ENCODE measurements around the gene ATP2C2.

The ATP2C2 gene

DNA sequence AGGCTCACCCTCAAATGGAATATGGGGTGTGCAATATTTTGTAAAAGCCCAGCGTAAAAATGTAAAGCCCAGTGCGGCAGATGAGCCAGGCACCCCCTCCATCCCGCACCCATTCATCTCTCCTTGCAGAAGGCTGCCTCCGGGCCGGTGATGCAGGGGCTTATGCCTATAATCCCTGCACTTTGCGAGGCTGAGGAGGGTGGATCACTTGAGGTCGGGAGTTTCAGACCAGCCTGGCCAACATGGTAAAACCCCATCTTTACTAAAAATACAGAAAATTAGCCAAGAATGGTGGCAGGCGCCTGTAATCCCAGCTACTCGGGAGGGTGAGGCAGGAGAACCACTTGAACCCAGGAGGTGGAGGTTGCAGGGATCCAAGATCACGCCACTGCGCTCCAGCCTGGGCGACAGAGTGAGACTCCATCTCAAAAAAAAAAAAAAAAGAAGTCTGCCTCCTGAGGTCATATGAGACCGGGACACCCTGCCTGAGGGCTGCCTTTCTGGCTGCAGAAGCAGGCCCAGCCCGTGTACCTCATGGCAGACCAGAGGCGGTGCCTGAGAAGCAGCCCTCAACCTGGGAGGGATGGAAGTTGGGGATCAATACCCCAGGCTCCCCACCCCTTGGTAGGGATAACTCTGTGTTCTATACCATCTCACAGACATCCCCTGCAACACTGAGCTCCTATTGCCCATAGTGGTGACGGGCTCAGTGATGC is 17.5 kb upstream of the ATP2C2 start:
- DNase-seq: no peak
- TF ChIP-seq GATA1 (IDR thresholded peaks at IDR 0.05; ENCODE audit: low read depth, low read length) (no peak), POLR2A (IDR thresholded peaks at IDR 0.05; ENCODE audit: low read length) (no peak)

DNA sequence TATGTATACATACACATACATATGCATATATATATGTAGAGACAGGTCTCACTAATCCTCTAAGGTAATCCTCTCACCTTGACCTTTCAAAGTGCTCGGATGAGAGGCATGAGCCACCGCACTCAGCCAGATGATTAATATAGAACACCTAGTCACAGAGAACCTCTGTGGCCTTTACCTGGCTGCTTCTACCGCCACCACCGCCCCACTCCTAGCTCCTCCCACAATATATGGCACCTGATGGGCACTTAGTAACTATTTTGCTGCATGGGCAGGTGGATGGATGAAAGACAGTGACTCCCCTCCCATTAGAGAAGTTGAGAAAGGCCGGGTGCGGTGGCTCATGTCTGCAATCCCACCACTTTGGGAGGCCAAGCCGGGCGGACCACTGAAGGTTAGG is 16.7 kb upstream of the ATP2C2 start:
- no peak for DNase-seq
- no peak for TF ChIP-seq POLR2A (IDR thresholded peaks at IDR 0.05; ENCODE audit: low read length)
- no peak for TF ChIP-seq GATA1 (IDR thresholded peaks at IDR 0.05; ENCODE audit: low read depth, low read length)

DNA sequence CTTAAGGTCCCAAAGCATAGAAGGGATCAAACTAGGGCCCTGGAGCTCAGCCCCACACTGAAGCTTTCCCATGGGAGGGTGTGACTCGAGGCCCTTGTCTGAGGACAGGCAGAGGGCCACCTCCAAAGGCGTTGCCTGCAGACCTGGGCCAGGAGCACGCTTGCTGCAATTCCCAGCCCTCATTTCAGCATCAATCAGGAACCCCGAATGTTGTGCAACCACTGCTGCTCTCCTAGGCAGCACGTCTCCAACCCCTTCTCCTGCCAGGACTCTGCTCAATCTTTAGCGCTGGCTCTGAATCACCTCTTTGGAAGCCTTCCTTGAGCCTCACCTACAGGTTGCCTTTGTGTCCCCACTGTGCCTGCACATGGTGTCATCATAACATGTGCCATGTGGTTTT is 14.0 kb upstream of the ATP2C2 start:
- TF ChIP-seq GATA1 (IDR thresholded peaks at IDR 0.05; ENCODE audit: low read depth, low read length): no peak
- TF ChIP-seq POLR2A (IDR thresholded peaks at IDR 0.05; ENCODE audit: low read length): no peak
- DNase-seq: no peak

DNA sequence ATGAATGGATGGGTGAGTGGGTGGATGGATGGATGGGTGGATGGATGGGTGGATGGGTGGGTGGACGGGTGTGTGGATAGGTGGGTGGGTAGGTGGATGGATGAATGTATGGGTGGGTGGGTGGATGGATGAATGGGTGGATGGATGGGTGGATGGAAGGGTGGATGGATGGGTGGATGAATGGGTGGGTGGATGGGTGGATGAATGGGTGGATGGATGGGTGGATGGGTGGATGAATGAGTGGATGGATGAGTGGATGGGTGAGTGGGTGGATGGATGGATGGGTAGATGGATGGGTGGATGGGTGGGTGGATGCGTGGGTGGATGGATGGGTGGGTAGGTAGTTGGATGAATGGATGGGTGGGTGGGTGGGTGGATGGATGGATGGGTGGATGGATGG is 13.2 kb upstream of the ATP2C2 start:
- TF ChIP-seq POLR2A (IDR thresholded peaks at IDR 0.05; ENCODE audit: low read length): no peak
- no peak for TF ChIP-seq GATA1 (IDR thresholded peaks at IDR 0.05; ENCODE audit: low read depth, low read length)

DNA sequence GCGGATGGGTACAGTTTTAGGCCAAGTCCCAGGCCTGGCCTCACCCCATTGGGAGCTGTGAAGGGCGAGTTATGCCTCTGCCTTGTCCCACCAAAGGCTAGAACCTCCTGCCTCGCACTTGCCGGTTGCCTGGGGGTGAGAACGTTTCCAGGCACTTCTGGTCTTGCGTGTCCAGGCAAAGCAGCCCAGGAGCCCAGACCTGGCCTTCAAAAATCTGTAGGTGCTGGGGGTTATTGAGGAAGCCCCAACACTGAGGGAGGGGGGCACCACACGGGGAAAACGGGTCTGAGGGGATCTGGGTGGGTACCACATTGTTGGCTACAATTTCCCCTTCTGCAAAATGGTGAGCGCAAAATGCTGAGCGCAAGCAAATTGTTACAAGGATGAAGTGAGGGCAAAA is 12.2 kb upstream of the ATP2C2 start:
- TF ChIP-seq POLR2A (IDR thresholded peaks at IDR 0.05; ENCODE audit: low read length) (no peak), GATA1 (IDR thresholded peaks at IDR 0.05; ENCODE audit: low read depth, low read length) (no peak)
- no peak for DNase-seq

More for the DNA sequence above, 13.2 kb upstream of the ATP2C2 start:
- no peak for DNase-seq

DNA sequence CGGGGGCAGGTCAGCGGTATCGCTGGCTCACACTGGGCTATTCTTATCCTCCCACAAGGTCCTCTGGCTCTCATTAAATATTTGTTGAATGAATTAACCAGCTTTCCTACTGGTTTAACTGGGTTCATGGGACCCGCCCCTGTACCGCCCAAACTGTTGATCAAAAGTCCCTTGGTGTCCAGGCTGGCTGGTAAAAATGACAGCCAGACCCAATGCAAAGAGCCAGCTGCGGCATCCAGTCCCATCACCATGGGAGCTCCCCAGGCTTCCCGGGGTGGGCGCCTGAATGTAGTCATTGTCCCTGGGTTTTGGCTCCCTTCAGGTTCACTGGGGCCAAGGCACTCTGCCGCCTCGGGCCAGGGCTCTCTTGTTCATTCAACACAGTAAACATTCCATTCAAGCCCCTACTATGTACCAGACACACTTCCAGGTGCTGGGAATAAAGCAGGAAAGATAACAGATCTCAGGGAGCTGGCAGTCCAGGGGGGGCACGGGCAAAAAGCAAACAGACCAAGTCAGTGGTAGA is 11.7 kb upstream of the ATP2C2 start:
- TF ChIP-seq POLR2A (IDR thresholded peaks at IDR 0.05; ENCODE audit: low read length) (no peak), GATA1 (IDR thresholded peaks at IDR 0.05; ENCODE audit: low read depth, low read length) (no peak)
- DNase-seq: no peak

DNA sequence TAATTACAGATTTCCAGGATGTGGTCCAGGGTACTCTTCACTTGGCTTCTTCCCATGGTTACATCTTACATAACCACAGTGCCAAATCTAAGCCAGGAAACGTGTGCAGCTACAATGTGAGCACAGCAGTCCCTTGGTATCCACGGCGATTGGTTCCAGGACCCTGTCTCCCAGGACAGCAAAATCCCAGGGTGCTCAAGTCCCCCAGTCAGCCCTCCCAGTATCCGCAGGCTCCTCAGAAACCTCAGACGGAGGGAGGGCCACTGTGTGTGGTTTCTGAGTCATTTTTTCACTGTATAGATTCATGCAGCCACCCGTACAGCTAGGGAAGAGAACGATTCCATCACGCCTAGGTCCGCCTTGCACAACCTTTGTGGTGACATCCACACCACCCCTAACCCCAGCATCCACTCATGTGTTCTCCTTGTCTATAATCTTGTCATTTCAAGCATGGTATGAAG is 11.1 kb upstream of the ATP2C2 start:
- no peak for TF ChIP-seq GATA1 (IDR thresholded peaks at IDR 0.05; ENCODE audit: low read depth, low read length)
- TF ChIP-seq POLR2A (IDR thresholded peaks at IDR 0.05; ENCODE audit: low read length): no peak
- DNase-seq: no peak

DNA sequence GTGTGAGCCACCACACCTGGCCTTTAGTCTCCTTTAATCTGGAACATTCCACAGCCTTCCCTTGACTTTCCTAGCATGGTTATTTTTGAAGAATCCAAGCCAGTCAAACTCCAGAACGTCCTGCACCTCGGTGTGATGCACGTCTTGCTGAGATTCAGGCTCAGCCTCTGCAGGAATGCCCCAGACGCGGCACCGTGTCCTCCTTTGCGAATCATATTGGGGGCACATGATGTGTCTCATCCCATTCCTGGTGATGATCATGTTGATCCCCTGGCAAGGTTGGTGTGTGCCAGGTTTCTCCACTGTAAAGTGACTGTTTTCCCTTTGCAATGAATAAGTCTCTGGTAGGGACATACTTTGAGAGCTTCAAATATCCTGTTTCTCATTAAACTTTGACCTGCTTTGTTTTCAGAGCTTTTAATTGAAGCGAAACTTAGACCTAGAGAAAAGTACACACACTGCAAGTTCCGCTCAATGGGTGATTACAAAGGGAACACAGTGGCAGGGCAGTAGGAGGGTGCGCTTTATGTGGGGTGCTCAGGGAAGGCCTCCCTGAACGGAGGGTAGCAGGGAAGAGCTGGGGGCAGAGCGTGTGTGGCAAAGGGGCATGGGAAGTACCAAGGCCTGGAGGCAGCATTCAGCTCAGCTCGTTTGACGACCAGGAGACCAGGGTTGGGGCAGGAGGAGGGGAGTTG is 9.6 kb upstream of the ATP2C2 start:
- no peak for DNase-seq
- TF ChIP-seq GATA1 (IDR thresholded peaks at IDR 0.05; ENCODE audit: low read depth, low read length) (no peak), POLR2A (IDR thresholded peaks at IDR 0.05; ENCODE audit: low read length) (no peak)

DNA sequence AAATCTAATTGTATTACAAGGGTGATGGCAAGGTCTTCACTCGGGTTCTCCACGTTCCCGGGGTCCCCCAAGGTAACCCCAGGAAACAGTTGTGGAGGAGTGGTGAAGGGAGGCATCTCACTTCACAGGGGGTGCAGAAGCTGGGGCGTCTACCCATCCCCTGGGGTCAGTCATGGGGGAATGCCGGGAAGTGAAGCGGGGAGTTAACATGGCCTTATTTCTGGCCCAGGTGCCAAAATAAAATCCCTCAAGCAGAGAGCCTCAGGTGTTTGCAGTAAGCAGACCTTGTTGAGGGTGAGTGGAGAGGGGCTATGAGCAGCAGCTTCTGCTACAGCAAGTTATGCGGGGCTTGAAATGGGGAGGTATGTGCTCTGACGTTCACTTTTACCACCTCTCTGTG is 9.0 kb upstream of the ATP2C2 start:
- no peak for DNase-seq
- TF ChIP-seq POLR2A (IDR thresholded peaks at IDR 0.05; ENCODE audit: low read length) (no peak), GATA1 (IDR thresholded peaks at IDR 0.05; ENCODE audit: low read depth, low read length) (no peak)

DNA sequence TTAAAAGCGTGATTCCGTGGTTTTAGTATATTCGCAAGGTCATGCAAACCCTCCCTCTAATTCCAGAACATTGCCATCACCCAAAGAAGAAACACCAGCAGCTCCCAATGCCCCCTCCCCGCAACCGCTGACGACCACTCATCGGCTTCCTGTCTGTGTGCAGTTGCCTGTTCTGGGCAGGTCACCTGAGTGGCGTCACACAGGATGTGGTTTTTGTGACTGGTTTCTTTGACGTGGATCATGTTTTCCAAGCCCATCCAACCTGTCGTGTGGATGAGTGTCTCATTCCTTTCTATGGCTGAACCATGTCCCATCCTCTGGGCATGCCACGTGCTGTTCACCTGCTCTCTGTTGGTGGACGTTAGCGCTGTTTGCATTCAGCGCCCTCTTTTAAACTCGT is 8.2 kb upstream of the ATP2C2 start:
- no peak for DNase-seq
- TF ChIP-seq GATA1 (IDR thresholded peaks at IDR 0.05; ENCODE audit: low read depth, low read length): no peak
- no peak for TF ChIP-seq POLR2A (IDR thresholded peaks at IDR 0.05; ENCODE audit: low read length)

DNA sequence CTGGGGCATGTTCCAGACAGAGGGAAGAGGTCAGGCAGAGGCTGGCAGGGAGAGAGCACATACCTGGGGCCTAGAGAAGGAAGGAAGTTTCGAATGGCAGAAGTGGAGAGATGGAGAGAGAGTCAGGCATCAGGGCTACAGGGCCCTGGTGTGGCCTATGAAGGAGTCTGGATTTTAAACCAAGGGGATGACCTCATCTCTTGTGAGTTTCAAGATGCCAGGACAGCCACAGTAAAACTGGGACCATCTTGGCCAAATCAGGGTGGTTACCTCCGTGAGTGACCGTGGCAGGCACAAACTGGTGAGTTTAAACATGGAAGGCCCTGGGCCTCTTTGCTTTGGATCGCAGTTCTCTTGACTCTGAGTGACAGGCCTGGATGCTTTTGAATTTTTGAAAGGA is 7.6 kb upstream of the ATP2C2 start:
- no peak for DNase-seq
- TF ChIP-seq GATA1 (IDR thresholded peaks at IDR 0.05; ENCODE audit: low read depth, low read length) (no peak), POLR2A (IDR thresholded peaks at IDR 0.05; ENCODE audit: low read length) (no peak)

DNA sequence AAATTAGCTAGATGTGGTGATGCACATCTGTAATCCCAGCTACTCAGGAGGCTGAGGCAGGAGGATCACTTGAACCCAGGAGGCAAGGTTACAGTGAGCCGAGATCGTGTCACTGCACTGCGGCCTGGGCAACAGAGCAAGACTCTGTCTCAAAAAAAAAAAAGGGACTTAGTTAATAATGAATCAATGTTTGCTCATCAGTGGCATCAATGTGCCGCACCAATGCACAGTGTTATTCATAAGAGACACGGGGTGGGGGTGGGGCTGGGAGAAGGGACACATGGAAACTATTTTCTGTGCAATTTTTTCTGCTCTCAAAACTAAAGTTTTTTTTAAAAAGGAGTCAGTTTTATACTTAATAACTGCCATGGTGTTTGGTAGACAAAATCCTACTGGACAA is 6.8 kb upstream of the ATP2C2 start:
- DNase-seq: no peak
- TF ChIP-seq GATA1 (IDR thresholded peaks at IDR 0.05; ENCODE audit: low read depth, low read length) (no peak), POLR2A (IDR thresholded peaks at IDR 0.05; ENCODE audit: low read length) (no peak)

DNA sequence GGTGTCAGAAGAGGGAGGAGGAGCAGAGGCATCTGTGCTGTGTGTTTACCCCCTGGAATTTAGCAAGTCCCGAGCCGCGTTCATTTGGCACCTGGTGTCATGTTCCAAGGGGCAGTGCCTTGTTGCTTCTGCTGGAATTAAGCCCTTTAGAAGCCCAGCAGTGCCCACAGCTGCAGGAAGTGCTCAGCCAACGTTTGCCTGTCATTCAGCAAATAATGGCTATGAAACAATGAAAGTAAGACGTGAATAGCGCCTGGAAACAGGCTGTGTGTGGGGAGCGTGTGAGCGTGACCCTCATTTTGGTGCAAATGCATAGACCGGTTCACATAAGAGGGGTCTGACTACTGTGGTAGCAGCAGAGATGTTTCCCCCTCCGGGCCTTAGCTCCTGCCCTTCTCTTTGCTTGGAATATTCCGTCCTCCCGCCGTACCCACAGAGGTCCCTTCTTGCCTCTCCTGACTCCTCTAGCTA is 5.8 kb upstream of the ATP2C2 start:
- no peak for DNase-seq
- TF ChIP-seq GATA1 (IDR thresholded peaks at IDR 0.05; ENCODE audit: low read depth, low read length): no peak
- TF ChIP-seq POLR2A (IDR thresholded peaks at IDR 0.05; ENCODE audit: low read length): no peak

DNA sequence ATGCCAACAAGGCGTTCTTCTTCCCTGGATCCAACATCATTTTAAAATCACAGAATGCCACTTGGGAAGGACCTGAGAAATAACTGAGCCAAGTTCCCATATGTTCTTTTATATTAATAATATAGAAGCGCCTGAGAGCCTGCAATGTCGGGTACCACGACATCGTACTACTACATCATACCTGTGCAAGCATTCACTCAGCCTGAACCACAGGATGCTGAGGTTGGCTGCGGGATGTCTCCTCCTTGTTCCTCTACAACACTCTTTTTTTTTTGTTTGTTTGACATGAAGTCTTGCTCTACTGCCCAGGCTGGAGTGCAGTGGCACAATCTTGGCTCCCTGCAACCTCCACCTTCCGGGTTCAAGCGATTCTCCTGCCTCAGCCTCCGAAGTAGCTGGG is 2.1 kb upstream of the ATP2C2 start:
- no peak for DNase-seq
- TF ChIP-seq GATA1 (IDR thresholded peaks at IDR 0.05; ENCODE audit: low read depth, low read length) (no peak), POLR2A (IDR thresholded peaks at IDR 0.05; ENCODE audit: low read length) (no peak)

DNA sequence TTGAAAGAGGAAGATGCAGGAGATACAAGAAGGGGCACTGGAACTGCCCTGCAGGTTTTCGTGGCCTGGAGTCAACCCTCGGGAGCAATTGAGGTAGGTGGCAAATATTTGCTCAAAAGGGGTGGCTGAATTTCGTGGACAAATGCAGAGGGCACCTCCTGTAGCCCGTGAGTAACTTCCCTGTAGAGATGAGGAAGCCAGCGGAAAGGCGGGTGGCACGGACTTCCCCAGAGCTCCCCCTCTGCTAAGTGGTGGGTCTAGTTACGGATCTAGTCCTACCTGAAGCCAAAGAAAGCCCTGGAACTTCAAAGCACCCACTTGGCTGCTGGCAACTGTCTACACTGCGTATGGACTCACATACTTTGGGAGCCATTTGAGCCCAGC is 1.0 kb upstream of the ATP2C2 start:
- no peak for DNase-seq

More for the DNA sequence above, 1.0 kb upstream of the ATP2C2 start:
- TF ChIP-seq POLR2A (IDR thresholded peaks at IDR 0.05; ENCODE audit: low read length) (no peak), GATA1 (IDR thresholded peaks at IDR 0.05; ENCODE audit: low read depth, low read length) (no peak)
